Naive thymus-derived CD8-positive, alpha-beta T cell (primary cell): ENCODE results near the gene FZD2. TPM values are rescaled to one million over a fixed set of nuclear protein-coding genes. Genes with fewer than 3 reads are reported as not detected.
A peak's percentile ranks its signal among the peaks of the same experiment; 100 is the strongest.
"Not testable (repeated sequence)": the region's sequence is repeated elsewhere in the genome, so short reads cannot be mapped to it uniquely, and the experiment has no call there.

Experiments used
- ATAC-seq, 2 donors: fragments of 150-1000 bp; cut with Tn5 transposase in 1 of 2; sonication (Bioruptor Pico), chemical (Tn5 transposase) in 1 of 2; 1 replicate in 1 of 2; 2 replicates in 1 of 2; pipeline ENCODE4 v1.10.0; 2021; ENCODE audit warnings: mild to moderate bottlenecking in 2 of 2, moderate library complexity in 2 of 2
- POLR2A ChIA-PET: fragments of 350-600 bp; sonication (Branson Sonifier 250); formaldehyde crosslinking; loops from one replicate; lab custom pipeline; 2021; ENCODE audit warnings: antibody characterized with exemption; lab: Charles Lee
- DNase-seq, 10 donors: peaks; one replicate each; pipeline versions ENCODE4 v3.0.0 to v3.0.0-alpha.2; 2020 to 2022
- H3K27ac Mint-ChIP-seq, 10 donors: one replicate each; pipeline ENCODE4 v1.8.0; 2020 to 2022; ENCODE audit warnings: mild to moderate bottlenecking in 10 of 10, mixed read lengths in 10 of 10, moderate library complexity in 4 of 10, inconsistent platforms in 1 of 10
- H3K27me3 Mint-ChIP-seq, 5 donors: one replicate each; pipeline ENCODE4 v1.8.0; 2021 to 2022; ENCODE audit warnings: mixed read lengths in 5 of 5
- H3K36me3 Mint-ChIP-seq, 3 donors: one replicate each; pipeline ENCODE4 v1.8.0; 2020 to 2022; ENCODE audit warnings: mixed read lengths in 3 of 3, mild to moderate bottlenecking in 2 of 3, inconsistent platforms in 1 of 3
- H3K4me1 Mint-ChIP-seq, 4 donors: one replicate each; pipeline ENCODE4 v1.8.0; 2021 to 2022; ENCODE audit warnings: mixed read lengths in 4 of 4
- H3K4me3 Mint-ChIP-seq, 10 donors: one replicate each; pipeline ENCODE4 v1.8.0; 2020 to 2022; ENCODE audit warnings: mild to moderate bottlenecking in 10 of 10, mixed read lengths in 10 of 10, moderate library complexity in 6 of 10, inconsistent platforms in 1 of 10
- H3K9me3 Mint-ChIP-seq, 9 donors: one replicate each; pipeline ENCODE4 v1.8.0; 2020 to 2022; ENCODE audit warnings: mixed read lengths in 9 of 9, mild to moderate bottlenecking in 3 of 9, inconsistent platforms in 1 of 9, moderate library complexity in 1 of 9
- polyA plus RNA-seq, 3 donors: library from polyadenylated mRNA; unstranded; fragments of 300-500 nt; fragmentation: Illumina TruSeq; gene quantifications; one replicate each; pipeline ENCODE4 v1.2.3, GENCODE V29; 2021
- total RNA-seq, 8 experiments: library from RNA in 2 of 8; stranded (reverse) in 2 of 8; gene quantifications; one replicate each; pipeline ENCODE4 v1.2.3 and lab custom pipeline; 2021 to 2026

Gene FZD2
- total RNA-seq = under 1 TPM; 0.16 to 0.34 TPM
- polyA plus RNA-seq = under 1 TPM in 1 of 3 donors, not detected in 2; 0.24 TPM
- total RNA-seq (lab: John Stamatoyannopoulos, UW) = 0 to 0.69 (median 0.24) reads per million in 6 experiments

DNA sequence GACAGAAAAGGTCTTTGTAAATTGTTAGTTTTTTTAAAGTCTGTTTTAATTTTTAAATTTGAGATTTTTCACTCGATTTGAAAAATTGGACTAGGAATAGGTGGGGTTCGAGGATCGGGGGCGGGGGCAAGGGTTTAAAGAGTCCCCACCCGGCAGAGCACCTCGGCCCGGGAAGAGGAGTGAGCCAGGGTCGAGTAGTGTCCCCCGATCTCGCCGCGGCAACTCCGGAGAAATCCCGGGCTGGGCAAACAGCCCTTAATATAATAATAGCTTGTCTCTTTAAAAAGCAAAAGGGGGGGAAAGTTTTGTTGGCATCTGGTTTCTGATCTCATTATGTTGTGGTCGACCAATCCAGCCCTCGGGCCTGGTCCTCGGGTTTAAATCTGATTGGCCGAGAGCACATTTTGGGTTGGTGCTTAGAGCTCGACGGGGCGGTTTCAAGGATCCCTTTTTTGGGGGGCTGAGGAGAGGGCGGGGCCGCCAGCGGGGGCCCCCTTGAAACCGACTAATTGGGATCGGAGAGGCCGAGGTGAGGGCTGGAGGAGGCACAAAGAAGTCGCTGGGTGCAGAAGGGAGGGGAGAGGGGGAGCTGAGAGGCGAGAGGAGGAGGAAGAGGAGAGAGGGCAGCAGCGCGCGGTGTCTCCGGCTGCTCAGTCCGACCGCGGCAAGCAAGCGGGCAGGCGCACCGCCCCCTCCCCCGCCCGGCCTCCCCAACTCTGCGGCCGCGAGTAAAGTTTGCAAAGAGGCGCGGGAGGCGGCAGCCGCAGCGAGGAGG, at the start of gene FZD2:
FZD2 (plus strand) TSS at position 653 of the 775 bp plus-strand sequence. CDS start 205 bp downstream, outside the sequence.
- H3K4me3 Mint-ChIP-seq = peak within 1 kb of the TSS; percentile 85 to 98 (median 95)
- POLR2A ChIA-PET = no interaction called here
- peaks cover 0 to 4% (median 0%) of the 10 kb centered on the region in 3 donors for H3K36me3 Mint-ChIP-seq
- ATAC-seq (peak; percentile 70 to 75), DNase-seq (peak in 9 of 10 donors; percentile 24 to 79 (median 50))
- peak within 1 kb of the TSS in 9 of 10 donors; percentile 36 to 89 (median 75) for H3K27ac Mint-ChIP-seq
- H3K9me3 Mint-ChIP-seq = no peaks in the 10 kb centered on the region
- peaks cover 23 to 72% (median 41%) of the 10 kb centered on the region in 5 donors for H3K27me3 Mint-ChIP-seq
- H3K4me1 Mint-ChIP-seq = peaks cover 20 to 35% (median 23%) of the 10 kb centered on the region in 4 donors

DNA sequence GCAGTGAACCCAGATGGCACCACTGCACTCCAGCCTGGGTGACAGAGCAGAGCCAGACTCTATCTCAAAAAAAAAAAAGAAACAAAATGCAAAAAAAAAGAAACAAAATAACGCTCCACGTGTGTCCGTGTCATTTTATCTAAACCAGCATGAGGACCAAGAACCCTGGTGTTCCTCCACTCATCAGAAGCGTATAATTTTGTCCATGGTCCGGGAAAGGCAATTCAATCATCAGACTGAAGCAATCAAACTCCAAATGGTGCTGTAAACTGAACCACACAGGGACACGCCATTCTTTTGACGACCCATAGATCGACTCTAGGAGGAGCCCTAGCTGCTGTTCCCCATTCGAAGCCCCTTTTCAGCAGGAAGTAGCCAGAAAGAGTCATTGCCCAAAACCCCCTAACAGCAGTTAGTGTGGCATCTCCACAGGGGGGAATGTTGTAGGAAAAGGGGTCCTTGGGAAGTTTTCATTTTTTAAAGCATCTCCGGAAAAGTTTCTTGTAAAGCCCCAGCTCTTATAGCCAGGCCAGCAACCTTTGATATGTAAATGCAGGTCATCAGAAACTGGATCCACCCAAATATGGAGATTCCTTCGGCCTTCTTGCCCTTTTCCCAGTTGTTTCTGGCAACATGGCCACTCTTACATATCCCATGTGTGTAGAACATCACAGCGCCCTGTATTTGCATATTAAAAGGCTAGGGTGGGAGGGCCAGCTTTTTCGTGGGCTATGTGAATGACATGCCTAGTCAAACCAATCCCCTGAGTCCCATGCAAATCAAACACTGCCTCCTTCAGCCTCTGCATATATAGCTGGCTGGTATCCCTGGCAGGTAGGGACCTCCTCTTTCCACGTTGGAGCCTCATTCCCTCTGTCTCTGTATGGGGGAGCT, 45.8 kb upstream of the FZD2 start:
- POLR2A ChIA-PET = interaction anchor here (0.7 kb wide), 1 partner anchor 174 kb away, joined by 6 read pairs; no protein-coding TSS in a partner anchor
- H3K36me3 Mint-ChIP-seq, H3K9me3 Mint-ChIP-seq, H3K4me3 Mint-ChIP-seq, ATAC-seq, H3K4me1 Mint-ChIP-seq, DNase-seq: not testable (repeated sequence)
- Mint-ChIP-seq H3K27ac (peak overlapping the region in 1 of 10 donors; percentile 84), H3K27me3 (peaks cover 0 to 11% (median 5%) of the 10 kb centered on the region in 5 donors)

DNA sequence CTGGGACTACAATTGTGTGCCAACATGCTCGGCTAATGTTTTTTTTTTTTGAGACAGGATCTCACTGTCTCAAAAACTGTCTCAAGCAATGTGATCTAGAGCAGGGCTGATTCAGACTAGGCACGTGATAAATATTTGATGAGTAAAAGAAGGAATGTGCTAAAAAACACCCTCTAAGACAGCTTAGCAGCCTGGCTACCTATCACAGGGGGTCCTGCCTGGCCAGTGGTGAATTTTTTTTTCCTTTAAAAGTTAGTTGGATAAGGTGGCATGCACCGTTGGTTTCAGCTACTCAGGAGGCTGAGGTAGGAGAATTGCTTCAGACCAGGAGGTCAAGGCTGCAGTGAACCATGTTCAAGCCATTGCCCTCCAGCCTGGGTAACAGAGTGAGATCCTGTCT, 39.3 kb upstream of the FZD2 start:
- ATAC-seq (no peak), DNase-seq (no peak)
- Mint-ChIP-seq H3K9me3 (no peaks in the 10 kb centered on the region), H3K4me3 (no peak overlapping the region), H3K27ac (no peak overlapping the region), H3K36me3 (no peaks in the 10 kb centered on the region), H3K4me1 (no peaks in the 10 kb centered on the region), H3K27me3 (peaks cover 7 to 21% (median 18%) of the 10 kb centered on the region in 5 donors)
- POLR2A ChIA-PET = no interaction called here

DNA sequence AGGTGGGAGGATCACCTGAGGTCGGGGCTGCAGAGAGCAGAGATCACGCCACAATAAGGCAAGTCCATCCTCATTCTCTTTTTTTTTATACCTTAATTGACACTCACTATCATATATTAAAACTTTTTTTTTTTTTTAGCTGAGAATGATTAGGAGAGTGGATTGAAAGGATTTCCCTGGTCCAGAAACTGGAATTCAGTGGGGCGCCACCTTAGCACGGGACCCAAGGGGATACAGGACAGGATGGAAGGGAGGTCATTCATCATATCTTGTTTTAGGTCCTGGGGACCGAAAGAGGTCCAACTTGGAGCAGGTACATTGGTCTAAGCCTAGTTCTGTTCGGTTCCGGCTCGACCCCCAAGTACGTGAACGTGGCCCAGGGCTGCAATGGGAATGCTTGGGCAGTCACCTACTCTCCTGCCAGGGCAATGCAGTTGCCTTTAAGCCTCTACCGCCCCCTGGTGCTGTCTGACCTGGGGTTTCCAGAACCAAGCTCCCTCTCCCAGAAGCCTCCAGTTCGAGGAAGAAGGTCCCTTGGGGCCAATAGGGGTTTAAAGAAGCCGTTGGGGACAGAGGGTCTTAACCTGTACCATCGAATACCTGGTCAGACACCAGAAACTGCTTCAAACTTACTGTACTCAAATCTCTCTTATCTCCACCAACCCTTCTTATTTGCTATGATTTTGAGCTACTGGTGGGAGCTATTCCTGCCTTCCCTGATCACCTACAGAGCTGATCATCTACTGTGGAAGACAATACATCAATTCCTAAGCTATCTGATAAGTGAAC, 34.2 kb upstream of the FZD2 start:
- no peak for ATAC-seq
- POLR2A ChIA-PET = interaction anchor here (0.6 kb wide), 2 partner anchors 10 to 1000 kb away, joined by 5 read pairs; no protein-coding TSS in a partner anchor

DNA sequence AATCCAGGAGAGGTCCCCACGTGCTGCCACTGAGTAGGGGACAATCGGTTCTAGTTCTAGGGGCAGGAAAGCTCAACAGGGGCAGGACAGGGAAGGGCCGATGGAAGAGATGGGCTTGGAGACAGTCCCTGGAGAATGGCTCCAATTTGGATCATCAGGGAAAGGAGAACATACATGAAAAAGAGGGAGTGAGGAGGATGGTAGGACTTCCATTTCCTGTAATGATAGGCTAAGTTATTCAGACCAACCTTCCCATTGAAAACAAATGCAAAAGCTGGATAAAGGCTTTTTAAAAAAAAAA, 33.7 kb upstream of the FZD2 start:
- H3K36me3 Mint-ChIP-seq = peaks cover 0 to 5% (median 3%) of the 10 kb centered on the region in 3 donors
- no peak overlapping the region for H3K4me3 Mint-ChIP-seq
- peaks cover 0 to 9% (median 0%) of the 10 kb centered on the region in 9 donors for H3K9me3 Mint-ChIP-seq
- no peaks in the 10 kb centered on the region for H3K4me1 Mint-ChIP-seq
- no peak for ATAC-seq
- no peak for DNase-seq
- H3K27ac Mint-ChIP-seq = peak overlapping the region in 1 of 10 donors; percentile 61
- POLR2A ChIA-PET = no interaction called here
- peaks cover 6 to 23% (median 9%) of the 10 kb centered on the region in 5 donors for H3K27me3 Mint-ChIP-seq

More for the DNA sequence above, 34.2 kb upstream of the FZD2 start:
- Mint-ChIP-seq H3K27me3 (peaks cover 7 to 24% (median 12%) of the 10 kb centered on the region in 5 donors), H3K4me3 (no peak overlapping the region), H3K27ac (peak overlapping the region in 1 of 10 donors; percentile 61), H3K36me3 (peaks cover 0 to 5% (median 3%) of the 10 kb centered on the region in 3 donors), H3K4me1 (no peaks in the 10 kb centered on the region), H3K9me3 (peaks cover 0 to 9% (median 0%) of the 10 kb centered on the region in 9 donors)
- DNase-seq = peak in 6 of 10 donors; percentile 13 to 26 (median 22)

DNA sequence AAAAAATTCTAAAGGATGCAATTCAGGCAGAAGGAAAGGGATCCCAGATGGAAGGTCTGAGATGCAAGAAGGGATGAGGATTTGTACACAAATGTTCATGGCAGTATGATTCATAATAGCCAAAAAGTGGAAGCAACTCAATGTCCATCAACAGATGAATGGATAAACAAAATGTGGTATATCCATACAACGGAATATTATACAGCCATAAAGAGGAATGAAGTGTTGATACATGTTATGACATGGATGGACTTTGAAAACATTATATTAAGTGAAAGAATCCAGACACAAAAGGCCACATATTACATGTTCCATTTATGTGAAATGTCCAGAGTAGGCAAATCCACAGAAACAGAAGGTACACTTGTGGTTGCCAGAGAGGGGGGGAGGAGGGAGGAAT, 30.2 kb upstream of the FZD2 start:
- H3K27me3 Mint-ChIP-seq = peaks cover 6 to 23% (median 7%) of the 10 kb centered on the region in 5 donors
- H3K9me3 Mint-ChIP-seq = peaks cover 0 to 9% (median 0%) of the 10 kb centered on the region in 9 donors
- DNase-seq (no peak), ATAC-seq (no peak)
- no peak overlapping the region for H3K4me3 Mint-ChIP-seq
- no peak overlapping the region for H3K27ac Mint-ChIP-seq
- H3K4me1 Mint-ChIP-seq = no peaks in the 10 kb centered on the region
- POLR2A ChIA-PET = no interaction called here
- peaks cover 0 to 5% (median 3%) of the 10 kb centered on the region in 3 donors for H3K36me3 Mint-ChIP-seq

DNA sequence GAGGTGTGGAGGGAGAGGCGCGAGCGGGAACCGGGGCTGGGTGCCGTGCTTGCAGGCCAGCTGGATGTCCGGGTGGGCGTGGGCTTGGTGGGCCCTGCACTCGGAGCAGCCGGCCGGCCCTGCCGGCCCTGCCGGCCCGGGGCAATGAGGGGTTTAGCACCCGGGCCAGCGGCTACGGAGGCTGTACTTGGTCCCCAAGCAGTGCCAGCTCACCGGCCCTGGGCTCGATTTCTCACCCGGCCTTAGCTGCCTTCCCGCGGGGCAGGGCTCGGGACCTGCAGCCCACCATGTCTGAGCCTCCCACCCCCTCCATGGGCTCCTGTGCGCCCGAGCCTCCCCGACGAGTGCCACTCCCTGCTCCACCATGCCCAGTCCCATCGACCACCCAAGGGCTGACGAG, 29.3 kb upstream of the FZD2 start:
- POLR2A ChIA-PET = no interaction called here
- Mint-ChIP-seq H3K27me3 (peaks cover 6 to 23% (median 8%) of the 10 kb centered on the region in 5 donors), H3K36me3 (peaks cover 0 to 5% (median 3%) of the 10 kb centered on the region in 3 donors), H3K4me3 (no peak overlapping the region), H3K4me1 (no peaks in the 10 kb centered on the region), H3K27ac (no peak overlapping the region), H3K9me3 (peaks cover 0 to 9% (median 0%) of the 10 kb centered on the region in 9 donors)
- DNase-seq (no peak), ATAC-seq (no peak)

DNA sequence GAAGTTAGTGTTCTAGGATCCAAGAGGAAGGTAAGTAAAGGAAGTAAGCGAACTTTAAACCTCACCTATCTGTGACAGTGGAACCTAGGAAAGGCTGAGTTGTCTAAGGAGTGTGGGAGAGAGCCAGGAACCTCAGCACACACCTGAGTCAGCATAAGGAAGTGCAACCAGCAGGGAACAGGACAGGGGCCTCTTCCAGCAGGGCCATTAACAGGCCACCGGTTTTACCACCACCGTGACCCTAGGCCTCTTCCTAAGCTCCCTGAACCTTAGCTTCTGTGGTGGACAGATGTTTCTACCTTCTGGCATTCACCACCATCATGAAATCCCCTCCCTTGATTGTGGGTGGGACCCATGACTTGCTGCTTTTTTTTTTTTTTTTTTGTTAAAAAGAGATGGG, 27.4 kb upstream of the FZD2 start:
- POLR2A ChIA-PET = no interaction called here
- H3K4me3 Mint-ChIP-seq = no peak overlapping the region
- peaks cover 0 to 11% (median 6%) of the 10 kb centered on the region in 4 donors for H3K4me1 Mint-ChIP-seq

DNA sequence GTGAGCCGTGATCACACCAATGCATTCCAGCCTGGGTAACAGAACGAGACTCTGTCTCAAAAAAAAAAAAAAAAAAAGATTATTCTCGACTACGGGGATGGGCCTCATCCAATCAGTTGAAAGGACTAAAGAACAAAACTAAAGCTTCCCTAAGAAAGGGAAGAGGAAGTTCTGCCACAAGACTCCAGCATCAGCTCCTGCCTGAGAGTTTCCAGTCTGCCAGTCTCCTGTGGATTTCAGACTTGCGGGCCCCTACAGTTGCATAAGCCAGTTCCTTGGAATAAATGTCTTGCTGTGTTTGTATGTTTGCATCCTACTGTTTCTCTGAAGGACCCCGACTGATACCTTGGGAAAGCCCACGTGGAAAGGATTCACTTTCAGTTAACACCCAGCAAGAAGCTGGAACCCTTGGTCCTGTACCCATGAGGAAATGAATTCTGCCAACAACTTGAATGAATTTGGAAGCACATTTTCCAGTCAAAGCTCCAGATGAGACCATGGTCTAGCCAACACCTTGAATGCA, 26.3 kb upstream of the FZD2 start:
- no peak for ATAC-seq
- POLR2A ChIA-PET = interaction anchor here (0.6 kb wide), 2 partner anchors 10 to 48 kb away, joined by 3 read pairs; no protein-coding TSS in a partner anchor

More for the DNA sequence above, 27.4 kb upstream of the FZD2 start:
- peaks cover 0 to 9% (median 0%) of the 10 kb centered on the region in 9 donors for H3K9me3 Mint-ChIP-seq
- peaks cover 0 to 5% (median 3%) of the 10 kb centered on the region in 3 donors for H3K36me3 Mint-ChIP-seq
- no peak overlapping the region for H3K27ac Mint-ChIP-seq
- H3K27me3 Mint-ChIP-seq = peaks cover 3 to 19% (median 9%) of the 10 kb centered on the region in 5 donors
- ATAC-seq (no peak), DNase-seq (no peak)

DNA sequence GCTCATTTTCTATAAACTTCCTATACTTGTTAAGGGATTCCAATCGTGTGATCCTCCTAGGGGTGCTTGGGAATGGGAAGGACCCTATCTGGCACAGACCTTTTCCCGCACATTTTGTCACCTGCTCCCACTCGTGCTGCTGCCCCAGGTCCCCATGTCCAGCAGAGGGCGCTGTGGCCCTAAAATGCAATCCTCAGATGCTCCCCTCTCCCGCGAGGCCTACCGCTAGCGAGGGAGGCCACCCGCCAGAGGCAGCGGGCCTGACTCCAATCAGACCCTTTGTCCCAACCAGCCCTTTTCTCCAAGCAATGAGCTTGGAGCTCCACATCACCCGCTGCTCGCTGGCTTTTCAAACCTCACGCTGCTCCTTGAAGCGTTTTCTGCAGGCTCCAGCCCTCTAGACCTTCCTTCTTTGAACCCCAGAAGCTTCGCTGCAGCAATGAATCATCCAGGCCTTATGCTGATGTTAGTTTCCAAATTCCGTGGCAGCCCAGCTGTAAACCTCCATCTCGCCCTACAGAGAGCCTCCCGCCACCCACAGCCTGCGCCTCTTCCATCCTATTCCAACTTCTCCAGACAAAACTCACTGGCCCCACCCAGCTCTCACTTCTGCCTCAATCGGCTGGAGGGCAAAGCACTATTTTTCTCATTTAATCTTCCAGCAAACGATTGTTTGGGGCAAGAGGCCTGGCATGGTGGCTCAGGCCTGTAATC, 23.6 kb upstream of the FZD2 start:
- peak; percentile 62 to 90 (median 79) for DNase-seq
- POLR2A ChIA-PET = no interaction called here
- peak; percentile 95 to 100 for ATAC-seq
- Mint-ChIP-seq H3K27me3 (peaks cover 0 to 14% (median 6%) of the 10 kb centered on the region in 5 donors), H3K36me3 (no peaks in the 10 kb centered on the region), H3K4me1 (peaks cover 0 to 11% (median 6%) of the 10 kb centered on the region in 4 donors), H3K27ac (peak overlapping the region in 5 of 10 donors; percentile 4 to 77 (median 21)), H3K9me3 (no peaks in the 10 kb centered on the region), H3K4me3 (no peak overlapping the region)

More for the DNA sequence above, 26.3 kb upstream of the FZD2 start:
- H3K36me3 Mint-ChIP-seq = peaks cover 0 to 5% (median 3%) of the 10 kb centered on the region in 3 donors
- H3K4me1 Mint-ChIP-seq = peaks cover 0 to 11% (median 6%) of the 10 kb centered on the region in 4 donors
- H3K27ac Mint-ChIP-seq = no peak overlapping the region
- H3K27me3 Mint-ChIP-seq = peaks cover under 1 to 16% (median 6%) of the 10 kb centered on the region in 5 donors
- no peak for DNase-seq
- no peak overlapping the region for H3K4me3 Mint-ChIP-seq
- peaks cover 0 to 6% (median 0%) of the 10 kb centered on the region in 9 donors for H3K9me3 Mint-ChIP-seq
